Amniotic stem cell (primary cell): ENCODE results near the gene RGS4.

ENCODE experiments used
- DNase-seq: peaks from one replicate; lab custom pipeline; 2025; lab: John Stamatoyannopoulos, UW

The RGS4 gene

GRCh38 chr1:163102590-163102989 is 33.4 kb downstream of the RGS4 start:
- no peak for DNase-seq

GRCh38 chr1:163104385-163105099 is 35.4 kb downstream of the RGS4 start:
- no peak for DNase-seq

DNA sequence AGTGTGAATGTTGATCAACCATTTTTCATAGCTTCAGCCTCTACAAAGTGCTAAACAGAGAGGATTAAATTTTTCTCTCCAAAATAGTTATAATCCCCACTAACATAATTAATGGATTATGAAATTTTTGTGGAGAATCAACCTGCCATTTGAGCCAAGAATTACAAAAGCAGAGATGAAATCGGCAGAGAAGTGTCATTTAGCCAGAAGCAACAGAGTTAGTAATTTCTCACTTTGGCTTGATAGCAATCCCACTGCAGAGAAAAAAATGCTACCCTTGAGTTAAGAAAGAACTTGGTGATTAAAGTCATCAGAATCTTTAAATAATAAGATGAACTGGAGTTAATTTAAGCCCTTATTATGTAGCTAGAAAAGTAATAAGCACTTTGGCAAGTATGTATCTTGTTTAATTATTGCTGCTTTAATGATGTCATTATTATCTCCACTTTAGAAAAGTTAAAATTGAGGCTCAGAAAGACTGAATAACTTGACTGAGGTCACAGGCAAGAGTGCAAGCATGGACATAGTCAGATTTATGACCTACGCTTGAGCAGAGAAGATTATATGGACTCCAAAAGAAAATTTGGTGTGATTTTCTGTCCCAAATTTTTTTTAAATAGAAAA is 37.3 kb downstream of the RGS4 start:
- DNase-seq, result no peak

- DNase-seq, result no peak
Observed at GRCh38 chr1:163107655-163108054, 38.5 kb downstream of the RGS4 start.

- no peak for DNase-seq
Observed at GRCh38 chr1:163115887-163116286, 46.7 kb downstream of the RGS4 start.

GRCh38 chr1:163119707-163120106 is 50.5 kb downstream of the RGS4 start:
- no peak for DNase-seq

DNA sequence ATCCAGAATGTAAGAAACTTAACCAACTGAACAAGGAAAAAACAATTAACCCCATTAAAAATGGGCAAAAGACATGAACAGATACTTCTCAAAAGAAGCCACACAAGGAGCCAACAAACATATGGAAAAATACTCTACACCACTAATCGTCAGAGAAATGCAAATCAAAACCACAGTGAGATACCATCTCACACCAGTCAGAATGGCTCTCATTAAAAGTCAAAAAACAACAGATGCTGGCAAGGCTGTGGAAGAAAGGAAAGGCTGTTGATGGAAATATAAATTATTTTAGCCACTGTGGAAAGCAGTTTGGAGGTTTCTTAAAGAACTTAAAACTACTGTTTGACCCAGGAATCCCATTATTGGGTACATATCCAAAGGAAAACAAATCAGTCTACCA is 51.2 kb downstream of the RGS4 start:
- DNase-seq, result no peak

DNA sequence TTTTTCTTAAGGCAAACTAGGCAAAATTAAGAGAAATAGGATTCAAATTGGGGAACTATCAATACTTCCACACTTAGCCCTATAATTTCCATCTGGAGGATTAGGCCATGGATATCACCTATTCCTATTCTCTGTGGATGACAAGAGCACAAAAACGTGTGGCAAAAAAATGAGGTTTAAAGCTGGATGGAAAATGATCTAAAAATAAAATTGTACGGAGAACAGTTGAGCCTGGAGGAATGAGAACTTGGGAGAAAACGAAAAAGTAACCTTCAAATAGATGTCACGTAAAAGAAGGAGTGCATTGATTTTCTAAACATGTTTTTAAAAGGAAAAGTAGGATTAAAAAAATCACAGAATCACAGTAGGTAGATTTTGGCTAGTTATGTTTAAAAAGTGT is 55.7 kb downstream of the RGS4 start:
- no peak for DNase-seq
